ENCODE results near the gene GZMB. TPM values are rescaled to one million over a fixed set of nuclear protein-coding genes. Genes with fewer than 3 reads are reported as not detected.
A peak's percentile ranks its signal among the peaks of the same experiment; 100 is the strongest.

GZMB gene
- total RNA-seq, 1 experiment from 2014 or later: not detected

DNA sequence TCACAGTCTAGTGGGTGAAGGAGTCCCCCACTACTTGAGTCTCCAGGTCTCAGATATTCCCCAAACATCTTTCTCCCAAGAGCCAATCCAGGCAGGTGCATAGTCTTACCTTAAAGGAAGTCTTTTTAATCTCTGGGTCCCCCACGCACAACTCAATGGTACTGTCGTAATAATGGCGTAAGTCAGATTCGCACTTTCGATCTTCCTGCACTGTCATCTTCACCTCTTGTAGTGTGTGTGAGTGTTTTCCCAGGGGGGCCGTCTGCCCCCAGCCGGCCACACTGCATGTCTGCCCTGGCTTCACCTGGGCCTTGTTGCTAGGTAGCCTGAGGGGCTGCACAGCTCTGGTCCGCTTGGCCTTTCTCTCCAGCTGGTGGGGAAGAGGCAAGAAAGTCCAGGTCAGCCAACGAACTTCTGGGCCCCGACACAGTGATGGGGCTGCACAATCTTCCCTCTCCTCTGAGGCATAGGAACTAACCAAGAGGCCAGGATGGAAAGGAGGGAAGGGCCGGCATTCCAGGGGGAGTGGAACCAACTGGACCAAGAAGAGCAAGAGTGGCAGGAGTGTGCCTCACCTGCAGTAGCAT is 2.1 kb downstream of the GZMB start:
- H3K27me3 Mint-ChIP-seq (ENCODE audit: unreplicated experiment): no peaks in the 10 kb centered on the region
- no peaks in the 10 kb centered on the region for H3K9me3 Mint-ChIP-seq (ENCODE audit: low read depth, unreplicated experiment)
- H3K4me3 Mint-ChIP-seq (ENCODE audit: low read depth, unreplicated experiment): no peak overlapping the region
- no peaks in the 10 kb centered on the region for H3K36me3 Mint-ChIP-seq (ENCODE audit: insufficient read depth, unreplicated experiment)
- no peak for DNase-seq
- no peak for TF ChIP-seq CTCF (IDR thresholded peaks at IDR 0.05; ENCODE audit: unreplicated experiment)
- H3K4me1 Mint-ChIP-seq (ENCODE audit: low read depth, unreplicated experiment): peaks cover 12% of the 10 kb centered on the region
- H3K27ac Mint-ChIP-seq (ENCODE audit: unreplicated experiment): no peak overlapping the region
- BruUV-seq (replicated peaks): no TSS peak
- intact Hi-C loops (cut with micrococcal nuclease; ENCODE audit: unreplicated experiment): no loop called here
- CTCF ChIA-PET: no interaction called here

DNA sequence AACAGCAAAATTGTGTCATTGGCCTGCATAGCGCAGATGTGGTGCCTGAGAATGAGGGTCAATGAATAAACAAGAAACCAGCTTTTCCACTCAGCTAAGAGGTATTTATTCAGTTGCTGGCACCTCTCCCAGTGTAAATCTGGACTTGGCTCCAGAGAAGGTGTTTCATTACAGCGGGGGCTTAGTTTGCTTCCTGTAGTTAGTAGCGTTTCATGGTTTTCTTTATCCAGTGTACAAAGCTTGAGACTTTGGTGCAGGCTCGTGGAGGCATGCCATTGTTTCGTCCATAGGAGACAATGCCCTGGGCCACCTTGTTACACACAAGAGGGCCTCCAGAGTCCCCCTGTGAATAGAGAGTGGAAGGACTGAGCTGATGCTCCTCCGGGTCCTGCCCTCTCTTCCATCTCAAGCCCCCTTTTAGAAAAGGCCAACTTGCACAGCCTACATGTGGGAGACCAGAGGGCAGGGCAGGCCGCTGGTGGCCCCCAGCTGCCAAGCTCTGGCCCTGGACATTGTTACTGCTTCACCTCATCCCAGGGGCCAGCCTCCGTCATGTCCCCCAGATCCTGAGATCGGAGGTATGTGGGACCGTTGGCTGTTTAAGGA is 3.0 kb downstream of the GZMB start:
- CTCF ChIA-PET: interaction anchor here (0.6 kb wide), 1 partner anchor 1794 kb away, joined by 7 read pairs; no protein-coding TSS in a partner anchor
- intact Hi-C loops (cut with micrococcal nuclease; ENCODE audit: unreplicated experiment): no loop called here
- BruUV-seq (replicated peaks): no TSS peak

GRCh38 chr14:24630087-24630871 is 3.7 kb downstream of the GZMB start:
- no peak for TF ChIP-seq CTCF (IDR thresholded peaks at IDR 0.05; ENCODE audit: unreplicated experiment)
- BruUV-seq (replicated peaks): no TSS peak
- intact Hi-C loops (cut with micrococcal nuclease; ENCODE audit: unreplicated experiment): no loop called here
- no peak for DNase-seq
- H3K36me3 Mint-ChIP-seq (ENCODE audit: insufficient read depth, unreplicated experiment): no peaks in the 10 kb centered on the region
- H3K27me3 Mint-ChIP-seq (ENCODE audit: unreplicated experiment): no peaks in the 10 kb centered on the region
- no peak overlapping the region for H3K4me3 Mint-ChIP-seq (ENCODE audit: low read depth, unreplicated experiment)
- CTCF ChIA-PET: interaction anchor here (0.6 kb wide), 1 partner anchor 1795 kb away, joined by 7 read pairs; no protein-coding TSS in a partner anchor
- no peak overlapping the region for H3K27ac Mint-ChIP-seq (ENCODE audit: unreplicated experiment)
- H3K4me1 Mint-ChIP-seq (ENCODE audit: low read depth, unreplicated experiment): peaks cover 12% of the 10 kb centered on the region
- no peaks in the 10 kb centered on the region for H3K9me3 Mint-ChIP-seq (ENCODE audit: low read depth, unreplicated experiment)

More for the DNA sequence above, 3.0 kb downstream of the GZMB start:
- Mint-ChIP-seq H3K9me3 (ENCODE audit: low read depth, unreplicated experiment) (no peaks in the 10 kb centered on the region), H3K4me1 (ENCODE audit: low read depth, unreplicated experiment) (peaks cover 12% of the 10 kb centered on the region), H3K27ac (ENCODE audit: unreplicated experiment) (no peak overlapping the region), H3K4me3 (ENCODE audit: low read depth, unreplicated experiment) (no peak overlapping the region), H3K36me3 (ENCODE audit: insufficient read depth, unreplicated experiment) (no peaks in the 10 kb centered on the region), H3K27me3 (ENCODE audit: unreplicated experiment) (no peaks in the 10 kb centered on the region)
- DNase-seq: peak; percentile 48
- TF ChIP-seq CTCF (IDR thresholded peaks at IDR 0.05; ENCODE audit: unreplicated experiment): no peak

DNA sequence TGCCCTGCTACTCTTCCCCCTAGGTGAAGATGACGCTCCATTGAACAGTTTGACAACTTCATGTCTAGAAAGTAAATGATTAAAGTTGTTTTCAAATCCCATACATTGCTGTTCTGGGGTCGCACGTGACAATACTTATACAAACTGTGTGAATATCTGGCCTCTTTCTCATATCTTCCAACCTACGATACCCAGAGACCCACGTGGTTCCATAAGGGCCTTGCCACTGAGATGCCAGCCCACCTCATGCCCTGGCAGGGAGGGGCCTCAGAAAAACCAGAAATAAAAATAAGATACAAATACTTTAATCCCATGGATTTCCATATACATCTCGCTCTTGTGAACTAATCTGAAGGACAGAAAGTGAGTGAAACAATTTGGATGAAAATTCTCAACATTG is 4.5 kb downstream of the GZMB start:
- Mint-ChIP-seq H3K4me1 (ENCODE audit: low read depth, unreplicated experiment) (peaks cover 12% of the 10 kb centered on the region), H3K27me3 (ENCODE audit: unreplicated experiment) (no peaks in the 10 kb centered on the region), H3K4me3 (ENCODE audit: low read depth, unreplicated experiment) (no peak overlapping the region), H3K27ac (ENCODE audit: unreplicated experiment) (no peak overlapping the region), H3K36me3 (ENCODE audit: insufficient read depth, unreplicated experiment) (no peaks in the 10 kb centered on the region), H3K9me3 (ENCODE audit: low read depth, unreplicated experiment) (no peaks in the 10 kb centered on the region)
- no peak for TF ChIP-seq CTCF (IDR thresholded peaks at IDR 0.05; ENCODE audit: unreplicated experiment)
- DNase-seq: no peak
- intact Hi-C loops (cut with micrococcal nuclease; ENCODE audit: unreplicated experiment): no loop called here
- CTCF ChIA-PET: no interaction called here
- no TSS peak for BruUV-seq (replicated peaks)
